NB4 (cell line): ENCODE data around the gene LRRC10B.

Source experiments
- DNase-seq: peaks from one replicate; pipeline ENCODE4 v3.0.0; 2010; ENCODE audit warnings: low read depth
- H3K4me3 ChIP-seq: one replicate; pipeline ENCODE4 v1.5.1; 2011; ENCODE audit warnings: mild to moderate bottlenecking, low read depth, low read length, moderate library complexity
- MYC ChIP-seq: IDR thresholded peaks from 2 replicates; pipeline ENCODE4 v1.6.1; 2011; ENCODE audit warnings: low read depth, low read length
- POLR2A ChIP-seq: IDR thresholded peaks from 2 replicates; pipeline ENCODE4 v1.6.1; 2011; ENCODE audit warnings: mild to moderate bottlenecking; ENCODE audit not compliant: insufficient read length; ENCODE audit errors: extremely low read depth
- TF ChIP-seq, protein P1 (sequence below): IDR thresholded peaks from one replicate; pipeline ENCODE4 v1.5.1; 2012; ENCODE audit warnings: low read depth, low read length
- TF ChIP-seq, protein P2 (sequence below): IDR thresholded peaks from 2 replicates; pipeline ENCODE4 v1.6.1; 2011; ENCODE audit warnings: low read depth, low read length

LRRC10B gene

DNA sequence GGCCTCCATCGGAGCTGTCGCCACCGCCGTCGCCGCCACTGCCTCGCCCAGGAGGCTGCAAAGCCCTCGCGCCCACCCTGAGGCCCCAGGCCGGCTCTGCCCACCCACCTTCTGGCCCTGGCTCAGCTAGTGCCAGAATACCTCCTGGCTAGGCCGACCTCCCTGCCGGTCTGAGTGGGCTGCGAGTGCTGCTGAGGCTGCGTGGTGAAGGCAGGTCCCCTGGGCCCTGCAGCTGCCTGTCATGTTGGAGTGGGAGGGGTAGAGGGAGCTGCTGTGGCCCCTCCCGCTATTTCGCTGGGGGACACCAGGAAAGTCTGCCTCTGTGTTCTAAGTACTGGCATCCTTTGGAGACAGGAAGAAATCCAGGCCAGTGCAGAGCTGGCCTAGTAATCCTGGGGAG is 34.2 kb downstream of the LRRC10B start:
- DNase-seq = no peak
- TF ChIP-seq, protein P1, sequence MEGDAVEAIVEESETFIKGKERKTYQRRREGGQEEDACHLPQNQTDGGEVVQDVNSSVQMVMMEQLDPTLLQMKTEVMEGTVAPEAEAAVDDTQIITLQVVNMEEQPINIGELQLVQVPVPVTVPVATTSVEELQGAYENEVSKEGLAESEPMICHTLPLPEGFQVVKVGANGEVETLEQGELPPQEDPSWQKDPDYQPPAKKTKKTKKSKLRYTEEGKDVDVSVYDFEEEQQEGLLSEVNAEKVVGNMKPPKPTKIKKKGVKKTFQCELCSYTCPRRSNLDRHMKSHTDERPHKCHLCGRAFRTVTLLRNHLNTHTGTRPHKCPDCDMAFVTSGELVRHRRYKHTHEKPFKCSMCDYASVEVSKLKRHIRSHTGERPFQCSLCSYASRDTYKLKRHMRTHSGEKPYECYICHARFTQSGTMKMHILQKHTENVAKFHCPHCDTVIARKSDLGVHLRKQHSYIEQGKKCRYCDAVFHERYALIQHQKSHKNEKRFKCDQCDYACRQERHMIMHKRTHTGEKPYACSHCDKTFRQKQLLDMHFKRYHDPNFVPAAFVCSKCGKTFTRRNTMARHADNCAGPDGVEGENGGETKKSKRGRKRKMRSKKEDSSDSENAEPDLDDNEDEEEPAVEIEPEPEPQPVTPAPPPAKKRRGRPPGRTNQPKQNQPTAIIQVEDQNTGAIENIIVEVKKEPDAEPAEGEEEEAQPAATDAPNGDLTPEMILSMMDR = no peak
- TF ChIP-seq, protein P2, sequence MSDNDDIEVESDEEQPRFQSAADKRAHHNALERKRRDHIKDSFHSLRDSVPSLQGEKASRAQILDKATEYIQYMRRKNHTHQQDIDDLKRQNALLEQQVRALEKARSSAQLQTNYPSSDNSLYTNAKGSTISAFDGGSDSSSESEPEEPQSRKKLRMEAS = no peak
- TF ChIP-seq MYC (no peak), POLR2A (no peak)
- no peak overlapping the region for H3K4me3 ChIP-seq

DNA sequence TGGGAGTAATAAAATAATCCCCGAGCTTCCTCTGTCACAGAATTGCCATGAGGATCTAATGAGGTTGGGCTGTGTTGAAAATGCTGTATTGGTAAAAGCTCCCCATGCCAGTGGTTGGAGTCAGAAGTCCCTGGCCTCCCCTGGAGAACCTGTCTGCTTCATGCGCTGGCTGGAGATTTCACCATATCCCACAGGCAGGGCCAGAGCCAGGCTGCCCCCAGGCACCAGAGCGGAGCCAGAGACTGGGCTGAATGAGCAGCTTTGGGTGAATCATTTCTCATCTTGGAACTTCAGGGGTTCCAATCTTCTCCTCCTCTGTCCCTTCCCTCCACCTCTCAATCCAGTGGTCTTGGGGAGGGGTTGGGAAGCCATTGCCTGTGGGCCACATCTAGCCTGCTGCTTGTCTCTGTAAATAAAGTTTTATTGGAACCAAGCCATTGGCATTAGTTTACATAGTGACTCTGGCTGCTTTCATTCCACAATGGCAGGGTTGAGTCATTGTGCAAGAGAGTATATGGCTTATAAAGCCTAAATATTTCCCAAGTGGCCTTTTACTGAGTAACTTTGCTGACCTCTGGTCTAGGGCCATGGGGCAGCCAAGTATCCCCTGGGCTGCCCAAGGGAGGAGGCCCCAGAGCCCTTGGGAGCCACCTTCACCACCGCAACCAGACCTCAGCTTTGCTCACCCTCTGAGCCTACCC is 35.2 kb downstream of the LRRC10B start:
- TF ChIP-seq POLR2A (no peak), MYC (no peak)
- TF ChIP-seq, protein P1 = no peak
- TF ChIP-seq, protein P2 = no peak
- H3K4me3 ChIP-seq = no peak overlapping the region
- DNase-seq = no peak

DNA sequence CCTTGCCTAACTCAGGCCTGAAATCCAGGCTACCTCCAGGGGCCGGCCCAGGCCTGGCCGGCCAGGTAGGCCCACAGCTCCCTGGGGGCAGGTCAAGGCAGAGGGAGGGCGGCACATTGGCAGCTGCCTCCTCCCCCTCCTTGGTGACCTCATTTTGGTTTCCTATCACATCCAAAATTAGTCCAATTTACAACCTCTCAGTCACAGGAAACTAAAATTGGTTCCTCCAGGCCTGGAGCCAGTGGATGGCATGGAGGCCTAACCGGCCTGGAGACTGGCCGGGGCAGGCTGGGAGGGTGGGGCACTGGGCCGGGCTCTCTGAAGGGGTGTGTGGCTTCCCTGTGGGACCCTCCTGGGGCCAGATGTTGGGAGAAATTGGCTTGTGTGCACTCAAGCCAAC is 35.9 kb downstream of the LRRC10B start:
- DNase-seq = no peak
- no peak overlapping the region for H3K4me3 ChIP-seq
- TF ChIP-seq POLR2A = no peak
- TF ChIP-seq, protein P1 = no peak
- no peak for TF ChIP-seq MYC
- TF ChIP-seq, protein P2 = no peak

DNA sequence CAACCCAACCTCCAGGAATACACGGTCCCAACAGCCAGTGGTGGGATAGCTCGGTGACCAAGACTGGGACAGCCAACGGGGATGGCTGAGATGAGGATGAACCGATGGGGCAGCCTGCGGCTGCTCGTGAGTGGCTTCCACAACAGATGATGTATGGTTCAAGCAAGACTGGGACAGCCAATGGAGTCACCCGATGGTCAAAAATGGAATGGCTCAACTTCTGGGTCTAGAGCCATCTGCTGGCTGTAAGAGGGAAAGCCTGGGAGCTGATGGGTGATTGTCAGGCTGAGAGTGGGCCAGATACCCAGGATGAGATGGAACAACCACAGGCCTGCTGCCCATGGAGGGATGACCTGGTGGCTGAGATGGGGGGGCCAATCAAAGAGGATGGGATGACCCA is 36.8 kb downstream of the LRRC10B start:
- peak; percentile 26 for DNase-seq
- TF ChIP-seq POLR2A = no peak
- TF ChIP-seq, protein P1 = peak; percentile 61
- H3K4me3 ChIP-seq = no peak overlapping the region

DNA sequence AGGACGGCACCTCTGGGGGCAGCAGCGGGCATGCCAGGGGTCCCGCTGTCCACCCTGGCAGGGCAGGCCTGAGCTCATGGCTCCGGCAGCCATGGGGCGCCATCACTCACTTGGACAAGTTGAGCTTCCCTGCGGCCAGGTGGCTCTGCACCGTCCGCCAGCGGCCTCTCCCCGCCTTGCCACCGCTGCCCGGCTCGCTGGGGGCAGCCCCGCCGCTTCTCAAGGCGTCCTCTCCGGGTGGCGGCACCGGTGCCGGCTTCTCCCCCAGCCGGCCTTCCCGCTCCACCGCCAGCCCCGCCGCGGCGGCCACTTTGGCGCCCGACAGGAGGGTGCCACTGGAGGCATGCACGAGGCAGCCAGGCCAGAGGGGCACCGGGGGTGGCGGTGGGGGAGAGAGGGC is 37.4 kb downstream of the LRRC10B start:
- no peak for TF ChIP-seq POLR2A
- TF ChIP-seq, protein P1 = no peak
- TF ChIP-seq MYC = no peak
- TF ChIP-seq, protein P2 = no peak
- no peak overlapping the region for H3K4me3 ChIP-seq
- DNase-seq = no peak

DNA sequence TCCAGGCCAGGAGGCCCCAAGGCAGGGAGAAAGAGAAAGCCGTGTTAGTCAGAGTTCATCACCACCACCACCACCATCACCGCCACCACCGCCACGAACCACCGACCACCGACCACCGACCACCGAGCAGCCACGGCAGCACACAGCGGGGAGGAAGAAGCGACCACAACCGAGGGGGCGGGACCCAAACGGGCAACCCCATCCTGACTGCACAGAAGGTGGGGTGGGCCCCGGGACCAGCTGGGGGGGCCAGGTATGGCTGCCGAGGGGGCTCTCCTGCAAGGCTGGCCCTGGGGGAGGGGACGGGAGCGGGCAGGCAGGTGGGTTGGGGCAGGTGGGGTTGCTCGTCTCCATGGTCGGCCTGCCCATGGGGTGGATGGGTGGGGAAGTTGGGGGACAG is 38.1 kb downstream of the LRRC10B start:
- no peak overlapping the region for H3K4me3 ChIP-seq
- no peak for DNase-seq
- TF ChIP-seq, protein P2 = no peak
- TF ChIP-seq, protein P1 = no peak
- TF ChIP-seq POLR2A = no peak
- no peak for TF ChIP-seq MYC
